Ovary (tissue), 9 donors: Measurements from ENCODE around the gene MUC13. TPM values are rescaled to one million over a fixed set of nuclear protein-coding genes. Genes with fewer than 3 reads are reported as not detected.

Source experiments
- DNase-seq, 5 donors: peaks; one replicate each; pipeline ENCODE4 v3.0.0-alpha.2; 2019 to 2020
- H3K27ac ChIP-seq, 2 donors: fragments of 200-600 bp; one replicate each; pipeline versions ENCODE4 v1.5.1 to v1.8.0; 2019 to 2022
- H3K27me3 ChIP-seq: fragments of 200-600 bp; one replicate; pipeline ENCODE4 v1.8.0; 2022
- H3K36me3 ChIP-seq: fragments of 200-600 bp; sonication (generic); one replicate; pipeline ENCODE4 v1.5.1; 2019
- H3K4me1 ChIP-seq: one replicate; pipeline ENCODE4 v1.8.1; 2013; ENCODE audit warnings: mild to moderate bottlenecking, moderate library complexity; ENCODE audit not compliant: insufficient read depth
- H3K4me3 ChIP-seq: fragments of 200-600 bp; sonication (generic); one replicate; pipeline ENCODE4 v1.5.1; 2017
- H3K9me3 ChIP-seq, 2 donors: fragments of 200-600 bp in 1 of 2; sonication (generic) in 1 of 2; one replicate each; pipeline versions ENCODE4 v1.5.1 to v1.8.1; 2013 to 2019; ENCODE audit warnings: mild to moderate bottlenecking in 1 of 2, moderate library complexity in 1 of 2
- CTCF ChIP-seq, 3 donors: fragments of 450-650 bp in 2 of 3; fragments of 200-600 bp in 1 of 3; IDR thresholded peaks; one replicate each; pipeline versions ENCODE4 v1.5.1 to v1.8.0; 2016 to 2022; ENCODE audit warnings: antibody characterized with exemption in 3 of 3, mild to moderate bottlenecking in 1 of 3
- EP300 ChIP-seq: sonication (generic); formaldehyde crosslinking; IDR thresholded peaks from one replicate; pipeline ENCODE4 v1.6.1; 2017; ENCODE audit warnings: antibody characterized with exemption
- POLR2A ChIP-seq: fragments of 450-650 bp; IDR thresholded peaks from one replicate; pipeline ENCODE4 v1.6.1; 2017; ENCODE audit warnings: antibody characterized with exemption, mild to moderate bottlenecking, moderate library complexity
- WGBS, 3 donors: extraction: QIAGEN DNeasy Blood & Tissue Kit in 1 of 3; methylation state at CpG; one replicate each; pipeline versions ENCODE4 v1.1.5 to v1.1.7; 2013 to 2017; 5-methylcytosine and 5-hydroxymethylcytosine counted together
- intact Hi-C, 4 donors: fragments of 100-400 bp; cut with DNase I; formaldehyde crosslinking; loops; one replicate each; pipeline versions ENCODE4 v1.11.0 to v1.15.1; 2022 to 2023
- polyA plus RNA-seq, 2 donors: library from polyadenylated mRNA; stranded (reverse); fragments of 200-250 nt in 1 of 2; fragments of 350-450 nt in 1 of 2; fragmentation: Illumina TruSeq in 1 of 2; extraction: RNeasy Lipid Tissue Mini Kit (QIAGEN cat#74804) in 1 of 2; gene quantifications; one replicate each; pipeline ENCODE4 v1.2.3, GENCODE V29; 2013 to 2014
- total RNA-seq, 7 donors: library from RNA; depleted of rRNA in 2 of 7; stranded (reverse); fragments of >200 nt in 2 of 7; fragmentation: NEBNext Ultra II Directional in 3 of 7; extraction: Animal tissue kit (Norgen Biotek cat#: 25700) in 3 of 7; gene quantifications; one replicate each; pipeline versions ENCODE4 v1.1.0 to v1.2.4, GENCODE V29; 2016 to 2023
- donor health status: DM: no; HTN: no; CAD: no; lungs with moderate emphysema.
- donor health status: DM: no; HTN: no; CAD: no.
- donor health status: Bipolar disorder and iron deficiency.
- donor health status: DM: yes; HTN: yes; CAD: no.
- donor health status: DM: no; HTN: no; CAD: no.
- donor health status: DM: yes; HTN: yes; CAD: no.

The MUC13 gene
- total and polyA plus RNA-seq, 9 donors, result 0.04 to 1.5 (median 0.23) TPM; not detected in 4

- no peaks in the 10 kb centered on the region for H3K36me3 ChIP-seq
- H3K27me3 ChIP-seq, result no peaks in the 10 kb centered on the region
- no peaks in the 10 kb centered on the region for H3K9me3 ChIP-seq
- DNase-seq, result no peak
- TF ChIP-seq EP300 (no peak), POLR2A (no peak), CTCF (IDR thresholded peaks at IDR 0.05) (no peak)
- no peak overlapping the region for H3K4me3 ChIP-seq
- intact Hi-C loops, result loop anchor here in 3 of 4 donors (5.0 kb wide), 4 partner anchors 42 to 122 kb away; no protein-coding TSS in a partner anchor
- no peak overlapping the region for H3K27ac ChIP-seq
- H3K4me1 ChIP-seq, result peaks cover 4% of the 10 kb centered on the region
- WGBS, 3 donors, result 76 to 96% (median 79%) methylated on average over 7 of the region's 7 CpGs
These were observed 50.0 kb downstream of the MUC13 start for GRCh38 chr3:124884474-124885101.

GRCh38 chr3:124883766-124884473 lies 50.6 kb downstream of the MUC13 start:
- 71 to 80% (median 76%) methylated on average over 6 to 7 of the region's 7 CpGs for WGBS, 3 donors
- Histone ChIP-seq H3K36me3 (no peaks in the 10 kb centered on the region), H3K27me3 (no peaks in the 10 kb centered on the region), H3K4me1 (peaks cover 10% of the 10 kb centered on the region), H3K27ac (no peak overlapping the region), H3K9me3 (no peaks in the 10 kb centered on the region), H3K4me3 (no peak overlapping the region)
- TF ChIP-seq EP300 (no peak), POLR2A (no peak), CTCF (IDR thresholded peaks at IDR 0.05) (no peak)
- DNase-seq, result no peak
- intact Hi-C loops, result no loop called here

GRCh38 chr3:124882816-124883747 lies 51.5 kb downstream of the MUC13 start:
- Histone ChIP-seq H3K4me3 (no peak overlapping the region), H3K36me3 (no peaks in the 10 kb centered on the region), H3K27ac (no peak overlapping the region), H3K27me3 (no peaks in the 10 kb centered on the region), H3K9me3 (no peaks in the 10 kb centered on the region), H3K4me1 (peaks cover 14% of the 10 kb centered on the region)
- TF ChIP-seq EP300 (no peak), POLR2A (no peak), CTCF (IDR thresholded peaks at IDR 0.05) (no peak)
- intact Hi-C loops, result no loop called here
- DNase-seq, result no peak
- WGBS, 3 donors, result 81 to 89% (median 85%) methylated on average over 13 of the region's 13 CpGs

- no peak overlapping the region for H3K4me3 ChIP-seq
- WGBS, 3 donors, result 75 to 93% (median 86%) methylated on average over 11 of the region's 11 CpGs
- H3K9me3 ChIP-seq, result no peaks in the 10 kb centered on the region
- H3K36me3 ChIP-seq, result no peaks in the 10 kb centered on the region
- intact Hi-C loops, result no loop called here
- TF ChIP-seq POLR2A (no peak), EP300 (no peak), CTCF (IDR thresholded peaks at IDR 0.05) (no peak)
- H3K4me1 ChIP-seq, result peaks cover 14% of the 10 kb centered on the region
- H3K27ac ChIP-seq, result no peak overlapping the region
- DNase-seq, result no peak
- no peaks in the 10 kb centered on the region for H3K27me3 ChIP-seq
These were observed 52.4 kb downstream of the MUC13 start for GRCh38 chr3:124881976-124882697.
